HCT116 (cell line): ENCODE measurements around the gene GRK5. TPM values are rescaled to one million over a fixed set of nuclear protein-coding genes. Genes with fewer than 3 reads are reported as not detected.

Experiments used
- ATAC-seq: fragments of 200-7000 bp; cut with Tn5 transposase; 2 replicates; pipeline ENCODE4 v1.9.1; 2020; ENCODE audit warnings: mild to moderate bottlenecking, moderate library complexity
- BruUV-seq: library from RNA; stranded (reverse); fragments of 400-500 nt; replicated peaks from 2 replicates; lab custom pipeline; 2021; lab: Mats Ljungman, UMichigan
- CTCF ChIA-PET: fragments of 300-600 bp; sonication (Branson Sonifier 250); formaldehyde crosslinking; loops from one replicate; lab custom pipeline; 2021; ENCODE audit warnings: antibody characterized with exemption; lab: Charles Lee
- POLR2A ChIA-PET: fragments of 300-600, 350-600 bp; sonication (Branson Sonifier 250); formaldehyde crosslinking; loops from one replicate; lab custom pipeline; 2021; ENCODE audit warnings: antibody characterized with exemption; lab: Charles Lee
- RAD21 ChIA-PET, 2 experiments: fragments of 300-600 bp; sonication (Branson Sonifier 250); formaldehyde crosslinking; loops; one replicate each; lab custom pipeline; 2023; ENCODE audit warnings: low total read pairs in 2 of 2; ENCODE audit not compliant: uncharacterized antibody in 2 of 2, unreplicated experiment in 2 of 2, low non-redundant PET in 1 of 2; lab: Charles Lee
- DNase-seq: peaks from one replicate; pipeline ENCODE4 v3.0.0-alpha.2; 2010; ENCODE audit warnings: low read depth, low spot score
- H2AFZ ChIP-seq: fragments of 200-600 bp; shearing (Covaris generic), sonication (generic); 2 replicates; pipeline ENCODE4 v1.6.1; 2017; ENCODE audit warnings: low read depth, mixed run types, mixed read lengths, antibody characterized with exemption, low read length; ENCODE audit not compliant: poor library complexity, severe bottlenecking
- H3K27ac ChIP-seq: 2 replicates; pipeline ENCODE4 v1.5.1; 2012; ENCODE audit warnings: low read depth, low read length
- H3K27me3 ChIP-seq: fragments of 200-600 bp; sonication (generic); 2 replicates; pipeline ENCODE4 v1.6.1; 2016; ENCODE audit warnings: mixed run types, low read length, mixed read lengths; ENCODE audit not compliant: insufficient read depth
- H3K36me3 ChIP-seq, 2 experiments: fragments of 200-500 bp in 1 of 2; fragments of 200-600 bp in 1 of 2; sonication (Bioruptor generic) in 1 of 2; sonication (generic) in 1 of 2; 2 replicates each; pipeline versions ENCODE4 v1.5.1 to v1.6.1; 2014 to 2016; ENCODE audit warnings: low read length in 2 of 2, inconsistent platforms in 1 of 2, mixed read lengths in 1 of 2, mixed run types in 1 of 2; ENCODE audit not compliant: insufficient read depth in 2 of 2, control insufficient read depth in 1 of 2
- H3K4me1 ChIP-seq, 2 experiments: fragments of 200-600 bp in 1 of 2; sonication (generic) in 1 of 2; 2 replicates each; pipeline versions ENCODE4 v1.5.1 to v1.6.1; 2012 to 2017; ENCODE audit warnings: low read length in 2 of 2, inconsistent platforms in 1 of 2, mild to moderate bottlenecking in 1 of 2, mixed read lengths in 1 of 2, mixed run types in 1 of 2, moderate library complexity in 1 of 2; ENCODE audit not compliant: insufficient read depth in 2 of 2, control insufficient read depth in 1 of 2
- H3K4me2 ChIP-seq: fragments of 200-600 bp; sonication (generic); 2 replicates; pipeline ENCODE4 v1.6.1; 2017; ENCODE audit warnings: mixed run types, low read length, mixed read lengths
- H3K4me3 ChIP-seq, 2 experiments: fragments of 200-600 bp in 1 of 2; sonication (generic) in 1 of 2; replicated peaks in 1 of 2; 2 replicates each; pipeline ENCODE4 v1.5.1; 2011 to 2016; ENCODE audit warnings: low read length in 2 of 2, control low read depth in 1 of 2, low read depth in 1 of 2, mild to moderate bottlenecking in 1 of 2, mixed read lengths in 1 of 2, mixed run types in 1 of 2
- H3K79me2 ChIP-seq: fragments of 200-600 bp; sonication (generic); 2 replicates; pipeline ENCODE4 v1.6.1; 2017; ENCODE audit warnings: mild to moderate bottlenecking, mixed run types, low read length, moderate library complexity, mixed read lengths; ENCODE audit not compliant: insufficient read depth
- H3K9ac ChIP-seq: fragments of 200-600 bp; sonication (generic); 2 replicates; pipeline ENCODE4 v1.6.1; 2016; ENCODE audit warnings: low read length, mixed read lengths
- H3K9me2 ChIP-seq: fragments of 200-600 bp; sonication (generic), shearing (Covaris generic); 2 replicates; pipeline ENCODE4 v1.6.1; 2017; ENCODE audit warnings: mixed run types, mild to moderate bottlenecking, moderate library complexity; ENCODE audit not compliant: insufficient read depth
- H3K9me3 ChIP-seq, 2 experiments: fragments of 200-500 bp in 1 of 2; fragments of 200-600 bp in 1 of 2; sonication (Bioruptor generic) in 1 of 2; sonication (generic) in 1 of 2; 2 replicates each; pipeline ENCODE4 v1.6.1; 2014 to 2017; ENCODE audit warnings: low read length in 2 of 2, mixed read lengths in 2 of 2, inconsistent platforms in 1 of 2, low read depth in 1 of 2, mild to moderate bottlenecking in 1 of 2, mixed run types in 1 of 2, moderate library complexity in 1 of 2; ENCODE audit not compliant: control insufficient read depth in 1 of 2, insufficient read depth in 1 of 2
- H4K20me1 ChIP-seq: fragments of 200-600 bp; sonication (generic), shearing (Covaris generic); 2 replicates; pipeline ENCODE4 v1.6.1; 2017; ENCODE audit warnings: mixed run types, mild to moderate bottlenecking, moderate library complexity; ENCODE audit not compliant: insufficient read depth
- CBX3 ChIP-seq: IDR thresholded peaks from 2 replicates; pipeline ENCODE4 v1.6.1; 2012; ENCODE audit warnings: low read depth
- EZH2phosphoT487 ChIP-seq: fragments of 200-600 bp; IDR thresholded peaks from 2 replicates; pipeline ENCODE4 v1.6.1; 2018; ENCODE audit warnings: antibody characterized with exemption, borderline replicate concordance
- FOSL1 ChIP-seq: IDR thresholded peaks from 2 replicates; pipeline ENCODE4 v1.6.1; 2012; ENCODE audit warnings: low read depth
- TCF7L2 ChIP-seq: IDR thresholded peaks from 2 replicates; pipeline ENCODE4 v1.7.0; 2011; ENCODE audit warnings: borderline replicate concordance, inconsistent platforms; ENCODE audit not compliant: insufficient read depth, insufficient read length; ENCODE audit errors: extremely low read depth
- YY1 ChIP-seq: IDR thresholded peaks from 2 replicates; pipeline ENCODE4 v1.6.1; 2011; ENCODE audit warnings: low read length, low read depth, moderate library complexity, mild to moderate bottlenecking; ENCODE audit not compliant: insufficient replicate concordance; ENCODE audit errors: extremely low read depth
- ZFX ChIP-seq: fragments of 450-650 bp; IDR thresholded peaks from 2 replicates; pipeline ENCODE4 v1.6.1; 2017
- intact Hi-C: fragments of 100-400 bp; cut with micrococcal nuclease; formaldehyde crosslinking; loops from 2 replicates; pipeline ENCODE4 v1.10.0; 2022
- total RNA-seq: library from RNA; stranded (reverse); gene quantifications from one replicate; pipeline ENCODE4 v1.2.1, GENCODE V29; 2021; ENCODE audit not compliant: unreplicated experiment
- TF ChIP-seq, protein P1 (sequence below): IDR thresholded peaks from 2 replicates; pipeline ENCODE4 v1.6.1; 2012; ENCODE audit warnings: low read depth

GRK5 gene
- total RNA-seq, 1 experiment from 2014 or later = 7.3 TPM

DNA sequence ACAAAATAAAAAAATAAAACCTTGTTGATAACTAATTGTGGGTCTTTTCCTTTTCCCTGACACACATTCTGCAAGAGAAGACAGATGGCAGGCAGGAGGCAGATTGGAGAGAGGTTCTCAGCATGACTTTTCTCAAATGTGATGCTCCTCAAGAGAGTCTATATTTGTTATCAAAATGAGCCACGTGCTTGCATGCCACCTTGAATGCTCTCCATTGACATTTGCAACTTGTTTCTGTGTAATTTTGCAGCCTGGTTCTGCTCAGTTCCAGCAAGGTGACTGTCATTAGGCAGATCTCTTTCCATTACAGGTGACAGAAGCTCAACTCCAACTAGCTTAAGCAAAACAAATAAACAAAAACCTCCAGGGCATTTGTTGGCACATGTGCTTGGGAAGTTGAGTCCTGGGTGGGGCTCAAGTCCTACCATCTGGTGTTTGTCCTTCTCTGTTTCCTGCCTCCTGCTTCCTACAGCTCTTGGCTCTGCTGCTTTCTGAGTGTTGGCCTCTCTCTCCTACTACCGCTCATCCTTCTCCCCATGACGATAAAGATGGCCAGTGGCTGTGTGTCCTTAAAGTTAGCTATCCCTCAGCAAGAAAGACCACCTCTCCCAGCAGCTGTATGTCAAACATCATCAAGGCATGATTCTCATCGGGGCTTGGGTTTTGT lies 56.7 kb downstream of the GRK5 start:
- BruUV-seq = no TSS peak
- no peak for TF ChIP-seq FOSL1
- no peak for TF ChIP-seq YY1
- no peak for TF ChIP-seq ZFX
- TF ChIP-seq EZH2phosphoT487 = no peak
- no peak for TF ChIP-seq TCF7L2
- TF ChIP-seq, protein P1, sequence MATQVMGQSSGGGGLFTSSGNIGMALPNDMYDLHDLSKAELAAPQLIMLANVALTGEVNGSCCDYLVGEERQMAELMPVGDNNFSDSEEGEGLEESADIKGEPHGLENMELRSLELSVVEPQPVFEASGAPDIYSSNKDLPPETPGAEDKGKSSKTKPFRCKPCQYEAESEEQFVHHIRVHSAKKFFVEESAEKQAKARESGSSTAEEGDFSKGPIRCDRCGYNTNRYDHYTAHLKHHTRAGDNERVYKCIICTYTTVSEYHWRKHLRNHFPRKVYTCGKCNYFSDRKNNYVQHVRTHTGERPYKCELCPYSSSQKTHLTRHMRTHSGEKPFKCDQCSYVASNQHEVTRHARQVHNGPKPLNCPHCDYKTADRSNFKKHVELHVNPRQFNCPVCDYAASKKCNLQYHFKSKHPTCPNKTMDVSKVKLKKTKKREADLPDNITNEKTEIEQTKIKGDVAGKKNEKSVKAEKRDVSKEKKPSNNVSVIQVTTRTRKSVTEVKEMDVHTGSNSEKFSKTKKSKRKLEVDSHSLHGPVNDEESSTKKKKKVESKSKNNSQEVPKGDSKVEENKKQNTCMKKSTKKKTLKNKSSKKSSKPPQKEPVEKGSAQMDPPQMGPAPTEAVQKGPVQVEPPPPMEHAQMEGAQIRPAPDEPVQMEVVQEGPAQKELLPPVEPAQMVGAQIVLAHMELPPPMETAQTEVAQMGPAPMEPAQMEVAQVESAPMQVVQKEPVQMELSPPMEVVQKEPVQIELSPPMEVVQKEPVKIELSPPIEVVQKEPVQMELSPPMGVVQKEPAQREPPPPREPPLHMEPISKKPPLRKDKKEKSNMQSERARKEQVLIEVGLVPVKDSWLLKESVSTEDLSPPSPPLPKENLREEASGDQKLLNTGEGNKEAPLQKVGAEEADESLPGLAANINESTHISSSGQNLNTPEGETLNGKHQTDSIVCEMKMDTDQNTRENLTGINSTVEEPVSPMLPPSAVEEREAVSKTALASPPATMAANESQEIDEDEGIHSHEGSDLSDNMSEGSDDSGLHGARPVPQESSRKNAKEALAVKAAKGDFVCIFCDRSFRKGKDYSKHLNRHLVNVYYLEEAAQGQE = no peak
- no peak for TF ChIP-seq CBX3
- no peaks in the 10 kb centered on the region for H3K36me3 ChIP-seq
- no peaks in the 10 kb centered on the region for H3K9me2 ChIP-seq
- RAD21 ChIA-PET = no interaction called here
- H3K9me3 ChIP-seq = no peaks in the 10 kb centered on the region
- POLR2A ChIA-PET = interaction anchor here (0.9 to 1.2 kb wide), 3 partner anchors 9 to 22 kb away, joined by 3 to 4 read pairs (median 4); no protein-coding TSS in a partner anchor
- no peak overlapping the region for H3K4me3 ChIP-seq
- intact Hi-C loops = no loop called here
- no peak for DNase-seq
- H3K79me2 ChIP-seq = no peaks in the 10 kb centered on the region
- H3K27me3 ChIP-seq = no peaks in the 10 kb centered on the region
- no peak overlapping the region for H3K4me2 ChIP-seq
- CTCF ChIA-PET = no interaction called here
- ATAC-seq = no peak
- no peaks in the 10 kb centered on the region for H4K20me1 ChIP-seq
- no peak overlapping the region for H2AFZ ChIP-seq
- H3K27ac ChIP-seq = no peak overlapping the region
- H3K4me1 ChIP-seq = peaks cover 19 to 41% of the 10 kb centered on the region in 2 experiments
- H3K9ac ChIP-seq = no peak overlapping the region
